ENCODE results near the gene EMCN.

Gene EMCN, protein sequence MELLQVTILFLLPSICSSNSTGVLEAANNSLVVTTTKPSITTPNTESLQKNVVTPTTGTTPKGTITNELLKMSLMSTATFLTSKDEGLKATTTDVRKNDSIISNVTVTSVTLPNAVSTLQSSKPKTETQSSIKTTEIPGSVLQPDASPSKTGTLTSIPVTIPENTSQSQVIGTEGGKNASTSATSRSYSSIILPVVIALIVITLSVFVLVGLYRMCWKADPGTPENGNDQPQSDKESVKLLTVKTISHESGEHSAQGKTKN

DNA sequence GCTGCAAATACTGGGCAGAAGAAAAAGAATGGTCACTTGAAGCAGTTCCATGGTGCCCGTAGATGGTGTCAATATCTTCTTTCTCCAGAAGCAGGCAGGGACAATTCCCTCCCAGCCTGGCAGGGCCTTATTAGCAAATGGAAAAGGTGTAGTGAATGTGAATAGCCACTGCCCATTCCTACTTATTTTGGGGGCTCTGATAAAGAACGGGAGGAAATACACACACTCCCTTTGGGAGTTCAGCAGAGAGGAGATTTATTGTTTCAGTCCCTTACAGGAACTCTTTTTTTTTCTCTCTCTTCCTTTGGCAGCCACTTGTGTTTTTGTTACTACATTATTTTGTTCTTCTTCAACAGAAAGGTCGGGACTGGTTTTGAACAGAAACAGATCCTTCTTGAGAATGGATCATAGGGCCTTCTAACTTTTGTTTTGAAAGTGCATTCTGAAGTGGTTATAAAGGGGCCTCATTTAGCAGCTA lies at the start of gene EMCN:
TSS of gene EMCN (minus strand) at position 159 of the 478 bp plus-strand sequence. CDS start at position 51, 108 bp downstream.
- TF ChIP-seq, protein P1, sequence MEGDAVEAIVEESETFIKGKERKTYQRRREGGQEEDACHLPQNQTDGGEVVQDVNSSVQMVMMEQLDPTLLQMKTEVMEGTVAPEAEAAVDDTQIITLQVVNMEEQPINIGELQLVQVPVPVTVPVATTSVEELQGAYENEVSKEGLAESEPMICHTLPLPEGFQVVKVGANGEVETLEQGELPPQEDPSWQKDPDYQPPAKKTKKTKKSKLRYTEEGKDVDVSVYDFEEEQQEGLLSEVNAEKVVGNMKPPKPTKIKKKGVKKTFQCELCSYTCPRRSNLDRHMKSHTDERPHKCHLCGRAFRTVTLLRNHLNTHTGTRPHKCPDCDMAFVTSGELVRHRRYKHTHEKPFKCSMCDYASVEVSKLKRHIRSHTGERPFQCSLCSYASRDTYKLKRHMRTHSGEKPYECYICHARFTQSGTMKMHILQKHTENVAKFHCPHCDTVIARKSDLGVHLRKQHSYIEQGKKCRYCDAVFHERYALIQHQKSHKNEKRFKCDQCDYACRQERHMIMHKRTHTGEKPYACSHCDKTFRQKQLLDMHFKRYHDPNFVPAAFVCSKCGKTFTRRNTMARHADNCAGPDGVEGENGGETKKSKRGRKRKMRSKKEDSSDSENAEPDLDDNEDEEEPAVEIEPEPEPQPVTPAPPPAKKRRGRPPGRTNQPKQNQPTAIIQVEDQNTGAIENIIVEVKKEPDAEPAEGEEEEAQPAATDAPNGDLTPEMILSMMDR (IDR thresholded peaks at IDR 0.05) = no peak

DNA sequence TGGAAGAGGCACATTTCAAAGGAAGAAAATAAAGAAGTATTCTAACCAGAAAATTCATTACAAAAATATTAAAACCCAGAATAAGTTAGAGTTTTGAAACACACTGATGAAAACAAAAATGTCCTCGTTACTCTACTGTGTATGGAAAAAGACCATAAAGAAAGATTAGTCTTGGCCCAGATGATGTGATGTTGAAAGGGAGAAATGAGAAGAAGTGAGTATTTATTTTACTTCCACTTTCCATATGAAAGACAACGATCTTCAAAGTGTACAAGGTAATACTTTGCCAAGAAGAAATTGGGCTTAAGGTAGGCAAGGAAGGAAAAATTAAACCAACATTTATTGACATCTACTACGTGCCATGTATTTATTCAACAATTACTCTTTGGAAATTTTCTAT lies 48.6 kb upstream of the EMCN start:
- TF ChIP-seq, protein P1 (IDR thresholded peaks at IDR 0.05) = no peak

DNA sequence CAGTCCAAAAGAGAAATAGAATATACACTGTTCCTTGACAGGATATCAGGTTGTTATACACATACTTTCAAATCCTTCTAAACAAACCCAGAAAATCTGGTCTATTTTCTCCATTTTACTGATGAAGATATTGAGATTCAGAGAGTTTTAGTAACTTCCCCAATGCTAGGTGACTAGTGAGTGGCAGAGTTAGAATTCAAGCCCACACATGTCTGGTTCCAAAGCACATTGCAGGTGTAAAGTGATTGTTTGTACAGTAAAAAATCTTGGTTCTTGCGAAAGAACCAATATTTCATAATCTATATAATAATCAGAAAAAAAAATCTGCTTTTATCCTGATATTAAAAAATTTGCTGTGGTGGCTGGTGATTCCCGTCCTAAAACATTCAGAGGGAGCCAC lies 39.5 kb upstream of the EMCN start:
- TF ChIP-seq, protein P1 (IDR thresholded peaks at IDR 0.05) = no peak

DNA sequence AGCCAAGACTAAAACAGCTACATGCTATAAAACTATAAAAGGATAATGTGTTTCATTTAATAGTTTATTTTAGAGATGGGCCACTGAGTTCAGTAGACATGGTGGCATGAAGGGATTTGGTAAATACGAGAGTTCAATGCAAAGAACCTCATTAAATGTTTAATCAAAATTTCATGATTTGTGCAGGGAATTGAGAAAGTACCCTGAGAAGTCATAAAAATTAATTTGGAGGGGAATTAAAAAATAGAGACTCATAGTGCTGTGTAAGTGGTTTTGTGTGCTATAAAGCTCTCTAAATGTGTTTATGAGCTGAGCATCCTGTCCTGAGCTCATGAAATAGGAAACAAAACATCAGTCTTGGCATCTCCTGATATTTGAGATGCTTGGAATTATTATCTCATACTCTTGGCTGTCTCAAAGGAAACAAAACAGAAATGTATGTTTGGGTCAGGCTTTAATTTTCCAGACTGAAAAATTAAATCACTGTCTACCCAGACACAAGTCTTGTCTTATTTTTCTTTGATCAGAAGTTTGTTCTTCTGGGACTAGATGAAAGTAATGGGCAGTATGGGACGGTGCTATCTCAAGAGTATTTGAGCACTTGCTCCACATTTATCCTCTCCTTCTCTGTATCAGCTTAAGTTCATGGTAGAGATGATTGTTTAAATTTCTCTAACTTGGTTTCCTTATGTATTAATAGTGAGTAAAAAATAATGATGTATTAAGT lies 38.0 kb upstream of the EMCN start:
- TF ChIP-seq, protein P1 (IDR thresholded peaks at IDR 0.05) = no peak

DNA sequence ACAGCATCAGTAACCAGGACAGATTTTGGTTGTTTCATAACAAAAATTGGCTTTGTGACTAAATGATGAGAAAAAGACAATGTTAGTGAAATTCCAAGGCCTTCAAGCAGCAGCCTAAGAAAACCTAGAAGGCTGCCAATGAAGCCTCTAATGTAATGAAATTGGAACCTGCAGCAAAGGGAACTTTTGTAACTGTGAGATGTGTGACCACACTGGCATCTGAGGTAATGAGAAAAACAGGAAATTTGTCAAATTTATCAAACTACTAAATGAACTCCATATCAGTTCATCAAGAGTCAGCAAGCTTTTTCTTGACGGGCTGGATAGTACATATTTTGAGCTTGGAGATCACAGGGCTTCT lies 30.4 kb upstream of the EMCN start:
- TF ChIP-seq, protein P1 (IDR thresholded peaks at IDR 0.05) = no peak

DNA sequence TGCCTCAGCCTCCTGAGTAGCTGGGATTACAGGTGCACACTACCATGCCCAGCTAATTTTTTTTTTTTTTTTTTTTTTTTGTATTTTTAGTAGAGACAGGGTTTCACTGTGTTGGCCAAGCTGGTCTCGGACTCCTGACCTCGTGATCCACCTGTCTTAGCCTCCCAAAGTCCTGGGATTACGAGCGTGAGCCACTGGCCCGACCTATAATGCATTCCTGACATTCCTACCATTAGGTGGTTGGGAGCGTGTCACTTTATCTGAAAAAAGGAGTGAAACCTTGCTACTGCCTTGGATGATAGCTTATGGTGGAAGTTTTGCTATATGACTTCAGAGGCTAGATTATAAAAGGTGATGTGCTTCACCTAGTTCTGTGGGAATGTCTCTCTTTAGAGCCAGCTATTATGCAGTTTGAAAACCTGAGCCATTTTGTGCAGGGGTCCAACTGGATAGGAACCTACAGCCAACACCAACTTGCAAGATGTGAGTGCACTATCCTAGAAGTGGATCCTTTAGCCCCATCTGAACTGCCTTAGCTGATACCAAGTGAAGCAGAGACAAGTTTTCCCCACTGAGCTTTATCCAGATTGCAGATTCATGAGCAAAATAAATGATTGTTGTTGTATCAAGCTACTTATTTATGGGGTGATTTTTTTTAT lies 29.8 kb upstream of the EMCN start:
- TF ChIP-seq, protein P1 (IDR thresholded peaks at IDR 0.05) = no peak

DNA sequence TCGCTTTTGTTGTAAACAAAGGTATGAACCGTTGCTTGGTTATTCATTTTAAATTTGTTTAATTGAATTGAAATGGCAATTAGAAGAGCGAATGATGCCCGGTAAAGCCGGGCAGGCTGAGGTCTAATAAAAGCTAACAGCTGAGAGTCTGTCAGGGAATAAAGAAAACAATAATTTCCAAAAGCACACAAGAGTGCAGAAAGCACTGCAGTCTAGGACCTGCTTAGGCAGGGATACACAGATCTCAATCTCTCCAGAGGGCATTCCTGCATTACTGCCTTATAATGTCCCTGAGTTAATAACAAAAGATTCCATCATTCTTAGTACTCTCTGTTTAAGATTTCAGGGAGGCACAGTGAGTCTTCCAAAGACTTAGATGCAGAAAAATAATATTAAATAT lies 27.6 kb upstream of the EMCN start:
- TF ChIP-seq, protein P1 (IDR thresholded peaks at IDR 0.05) = no peak
